Measurements from ENCODE around the gene CREBRF. TPM values are rescaled to one million over a fixed set of nuclear protein-coding genes. Genes with fewer than 3 reads are reported as not detected.

CREBRF gene
- total RNA-seq, 4 donors from 2014 or later = 51.7 to 72.2 (median 64.1) TPM

- no peak for TF ChIP-seq CTCF (IDR thresholded peaks at IDR 0.05; ENCODE audit: low read depth)
Measured at GRCh38 chr5:173188280-173188679, 132.1 kb downstream of the CREBRF start.

Small RNAs within 50 kb of the gene (small RNA-seq; reads per million reads assigned to genes)
- 0.49 reads per million for gene RF00019
- gene SNORA74B = 33.6 reads per million, percentile 96 among the genes with 10 or more reads in this experiment

Other genes starting within 250 kb of the CREBRF start
- gene ERGIC1, start 222.1 kb upstream of the CREBRF start, total RNA-seq = 100 to 1,000 TPM in 3 of 4 donors, 10 to 100 TPM in 1; 94.0 to 165 (median 126) TPM
- gene RPL26L1, start 96.9 kb upstream of the CREBRF start, total RNA-seq = 10 to 100 TPM; 15.4 to 43.2 (median 20.6) TPM
- gene ATP6V0E1, start 72.6 kb upstream of the CREBRF start, total RNA-seq = 100 to 1,000 TPM; 159 to 342 (median 193) TPM
- gene BNIP1, start 88.2 kb downstream of the CREBRF start, total RNA-seq = 10 to 100 TPM in 1 of 4 donors, 1 to 10 TPM in 3; 6.6 to 10.7 (median 8.8) TPM
- gene NKX2-5, start 178.9 kb downstream of the CREBRF start, total RNA-seq = not detected